ENCODE data around the gene PLXNA1. TPM values are rescaled to one million over a fixed set of nuclear protein-coding genes. Genes with fewer than 3 reads are reported as not detected.

Gene PLXNA1
- total RNA-seq, 2 donors from 2014 or later: 17.0 to 49.5 TPM

GRCh38 chr3:127026661-127027060 is 43.7 kb downstream of the PLXNA1 start:
- H3K4me1 ChIP-seq (replicated peaks): no peaks in the 10 kb centered on the region
- H3K9me3 ChIP-seq: no peaks in the 10 kb centered on the region
- H3K27me3 ChIP-seq (replicated peaks; ENCODE audit: insufficient read depth): no peaks in the 10 kb centered on the region
- no peak overlapping the region for H3K4me3 ChIP-seq
- intact Hi-C loops (cut with DNase I): no loop called here
- DNase-seq (ENCODE audit: low spot score): no peak
- TF ChIP-seq POLR2A (IDR thresholded peaks at IDR 0.05) (no peak), POLR2AphosphoS5 (IDR thresholded peaks at IDR 0.05) (no peak), CTCF (IDR thresholded peaks at IDR 0.05) (no peak)
- no peak overlapping the region for H3K27ac ChIP-seq
- WGBS: 84% methylated on average over 7 of the region's 7 CpGs
- peaks cover 0 to 5% of the 10 kb centered on the region in 2 donors for H3K36me3 ChIP-seq

- H3K4me1 ChIP-seq (replicated peaks): no peaks in the 10 kb centered on the region
- no peak for DNase-seq (ENCODE audit: low spot score)
- peaks cover 0 to 3% of the 10 kb centered on the region in 2 donors for H3K36me3 ChIP-seq
- H3K27me3 ChIP-seq (replicated peaks; ENCODE audit: insufficient read depth): no peaks in the 10 kb centered on the region
- no peaks in the 10 kb centered on the region for H3K9me3 ChIP-seq
- no peak overlapping the region for H3K4me3 ChIP-seq
- intact Hi-C loops (cut with DNase I): no loop called here
- 98% methylated on average over 21 of the region's 21 CpGs for WGBS
- H3K27ac ChIP-seq: no peak overlapping the region
- TF ChIP-seq POLR2AphosphoS5 (IDR thresholded peaks at IDR 0.05) (no peak), POLR2A (IDR thresholded peaks at IDR 0.05) (no peak), CTCF (IDR thresholded peaks at IDR 0.05) (no peak)
Measured at GRCh38 chr3:127027061-127027735, 44.3 kb downstream of the PLXNA1 start.

DNA sequence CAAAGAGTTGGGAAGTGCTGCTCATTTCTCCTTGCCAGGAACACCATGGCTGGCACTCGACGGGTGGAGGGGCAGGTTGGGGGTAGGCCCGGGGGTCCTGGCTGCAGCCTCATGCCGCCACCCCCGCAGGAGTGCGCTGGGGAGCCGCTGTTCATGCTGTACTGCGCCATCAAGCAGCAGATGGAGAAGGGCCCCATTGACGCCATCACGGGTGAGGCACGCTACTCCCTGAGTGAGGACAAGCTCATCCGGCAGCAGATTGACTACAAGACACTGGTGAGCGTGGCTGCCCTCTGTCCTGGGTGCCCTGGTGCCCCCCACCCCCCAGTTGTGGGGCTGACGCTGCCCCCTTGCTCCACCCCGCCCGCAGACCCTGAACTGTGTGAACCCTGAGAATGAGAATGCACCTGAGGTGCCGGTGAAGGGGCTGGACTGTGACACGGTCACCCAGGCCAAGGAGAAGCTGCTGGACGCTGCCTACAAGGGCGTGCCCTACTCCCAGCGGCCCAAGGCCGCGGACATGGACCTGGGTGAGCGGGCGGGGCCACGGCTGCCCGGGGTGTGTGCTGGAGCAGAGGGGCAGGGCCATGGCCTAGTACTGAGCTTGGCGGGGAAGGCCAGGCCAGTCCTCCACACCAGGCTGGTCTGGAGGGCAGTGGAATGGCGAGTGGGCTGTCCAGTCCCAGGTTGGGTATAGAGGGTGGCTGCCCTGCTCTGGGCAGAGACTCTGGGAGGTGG is 45.1 kb downstream of the PLXNA1 start:
- H3K27me3 ChIP-seq (replicated peaks; ENCODE audit: insufficient read depth): no peaks in the 10 kb centered on the region
- DNase-seq (ENCODE audit: low spot score): no peak
- peaks cover 6% of the 10 kb centered on the region in 2 donors for H3K36me3 ChIP-seq
- no peak overlapping the region for H3K27ac ChIP-seq
- no peak overlapping the region for H3K4me3 ChIP-seq
- H3K4me1 ChIP-seq (replicated peaks): no peaks in the 10 kb centered on the region
- no peak for TF ChIP-seq POLR2A (IDR thresholded peaks at IDR 0.05)
- no peak for TF ChIP-seq CTCF (IDR thresholded peaks at IDR 0.05)
- no peak for TF ChIP-seq POLR2AphosphoS5 (IDR thresholded peaks at IDR 0.05)
- WGBS: 91% methylated on average over 28 of the region's 29 CpGs
- H3K9me3 ChIP-seq: no peaks in the 10 kb centered on the region
- intact Hi-C loops (cut with DNase I): no loop called here

DNA sequence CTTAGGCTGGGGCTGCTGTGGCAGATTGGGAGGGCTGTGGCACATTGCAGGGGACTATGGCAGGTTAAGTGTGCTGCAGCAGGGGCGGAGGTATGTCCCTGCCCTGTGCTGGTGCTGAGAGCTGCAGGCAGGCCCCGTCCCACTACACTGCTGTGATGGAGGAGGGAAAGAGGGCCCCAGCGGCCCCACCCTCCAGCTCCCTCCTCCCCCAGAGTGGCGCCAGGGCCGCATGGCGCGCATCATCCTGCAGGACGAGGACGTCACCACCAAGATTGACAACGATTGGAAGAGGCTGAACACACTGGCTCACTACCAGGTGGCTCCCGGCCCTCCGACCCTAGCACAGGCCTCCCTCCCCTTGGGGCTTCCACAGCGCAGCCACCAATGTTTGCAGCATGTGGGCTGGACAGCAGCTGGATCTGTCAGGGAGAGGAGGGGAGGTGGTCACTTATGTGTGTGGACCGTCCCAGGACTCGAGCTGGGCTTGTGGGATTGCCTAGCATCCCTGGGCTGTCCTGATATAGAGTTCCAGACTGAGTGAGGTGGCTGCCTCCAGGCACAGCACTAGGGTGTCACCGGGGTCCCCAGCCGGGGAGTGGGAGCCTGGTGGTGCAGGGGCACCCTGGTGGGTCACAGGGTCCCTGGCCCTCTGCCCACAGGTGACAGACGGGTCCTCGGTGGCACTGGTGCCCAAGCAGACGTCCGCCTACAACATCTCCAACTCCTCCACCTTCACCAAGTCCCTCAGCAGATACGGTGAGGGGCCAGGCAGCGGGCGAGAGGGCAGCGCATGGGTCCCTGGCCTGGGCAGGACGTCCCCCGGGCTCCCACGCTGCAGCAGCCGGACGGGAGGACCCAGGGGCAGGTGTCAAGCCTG is 46.1 kb downstream of the PLXNA1 start:
- Histone ChIP-seq H3K4me3 (no peak overlapping the region), H3K27ac (no peak overlapping the region), H3K9me3 (no peaks in the 10 kb centered on the region), H3K27me3 (replicated peaks; ENCODE audit: insufficient read depth) (no peaks in the 10 kb centered on the region), H3K4me1 (replicated peaks) (no peaks in the 10 kb centered on the region), H3K36me3 (peaks cover 6 to 10% of the 10 kb centered on the region in 2 donors)
- no peak for DNase-seq (ENCODE audit: low spot score)
- intact Hi-C loops (cut with DNase I): no loop called here
- no peak for TF ChIP-seq CTCF (IDR thresholded peaks at IDR 0.05)
- no peak for TF ChIP-seq POLR2A (IDR thresholded peaks at IDR 0.05)
- no peak for TF ChIP-seq POLR2AphosphoS5 (IDR thresholded peaks at IDR 0.05)
- 95% methylated on average over 26 of the region's 30 CpGs for WGBS

All from prostate gland (tissue), 2 donors.